Measurements from ENCODE around the gene TSSK2. TPM values are rescaled to one million over a fixed set of nuclear protein-coding genes. Genes with fewer than 3 reads are reported as not detected.

The TSSK2 gene
- total and polyA plus RNA-seq, 2 of the 8 experiments (the other 6 are each of a cell fraction or from before 2014, with no cell fraction given): not detected

GRCh38 chr22:19122143-19122751 is 8.9 kb upstream of the TSSK2 start, which contains the start of gene DGCR2 (continued):
- TF ChIP-seq CHD7 (IDR thresholded peaks at IDR 0.05; ENCODE audit: insufficient replicate concordance, low read length) (no peak), ASH2L (IDR thresholded peaks at IDR 0.05; ENCODE audit: low read length) (peak; percentile 86), EGR1 (IDR thresholded peaks at IDR 0.05; ENCODE audit: borderline replicate concordance, low read depth, low read length) (no peak), SP4 (IDR thresholded peaks at IDR 0.05; ENCODE audit: low read length) (0 out of 2 replicates have a peak, but pooled peaks have one; percentile 57), EP300 (IDR thresholded peaks at IDR 0.05; ENCODE audit: borderline replicate concordance in 1 of 2, low read depth in 2 of 2, low read length in 2 of 2) (no peak), E2F6 (IDR thresholded peaks at IDR 0.05) (no peak), TBP (IDR thresholded peaks at IDR 0.05; ENCODE audit: low read depth, low read length) (peak; percentile 50; the same call in 1 of the 2 replicates), POLR2A (IDR thresholded peaks at IDR 0.05; ENCODE audit: control extremely low read depth in 1 of 2, low read depth in 2 of 2, low read length in 2 of 2) (peak in 1 of 2 experiments; percentile 42; a peak in 1 of 3 replicates), CBX5 (IDR thresholded peaks at IDR 0.05; ENCODE audit: low read depth, low read length) (no peak), SIRT6 (IDR thresholded peaks at IDR 0.05; ENCODE audit: low read length) (no peak), POLR2AphosphoS5 (IDR thresholded peaks at IDR 0.05; ENCODE audit: low read depth, low read length) (peak; percentile 45; the same call in 1 of the 2 replicates)

Measured in H1 (cell line).